Posterior cingulate gyrus (tissue), 11 donors: Measurements from ENCODE around the gene SIDT1.

ENCODE experiments used
- DNase-seq, 10 donors: peaks; one replicate each; pipeline versions ENCODE4 v3.0.0 to v3.0.0-alpha.2; 2020 to 2021; ENCODE audit warnings: mixed read lengths in 3 of 10
- intact Hi-C: fragments of 100-400 bp; cut with DNase I; formaldehyde crosslinking; loops from one replicate; pipeline ENCODE4 v1.15.1; 2023

The SIDT1 gene

DNA sequence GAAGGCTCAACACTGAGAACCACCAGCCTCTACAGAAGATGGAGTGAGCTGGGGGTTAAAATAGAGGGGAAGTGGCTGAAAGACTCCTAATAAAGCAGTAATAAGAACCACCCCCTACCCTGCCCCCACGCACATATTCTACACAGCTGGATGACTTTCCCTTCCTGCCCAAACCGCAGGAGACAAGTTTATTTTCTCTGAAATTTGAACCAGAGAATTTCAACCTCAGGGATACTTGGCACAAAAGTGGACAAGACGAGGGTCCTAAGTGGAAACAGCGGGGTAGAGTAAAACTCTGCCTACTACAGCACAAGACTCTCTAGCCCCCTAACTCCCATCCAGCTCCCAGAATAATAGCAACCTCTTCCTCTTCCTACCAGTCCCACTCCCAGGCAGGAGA lies 135.7 kb downstream of the SIDT1 start:
- intact Hi-C loops, result no loop called here
- DNase-seq, result no peak

DNA sequence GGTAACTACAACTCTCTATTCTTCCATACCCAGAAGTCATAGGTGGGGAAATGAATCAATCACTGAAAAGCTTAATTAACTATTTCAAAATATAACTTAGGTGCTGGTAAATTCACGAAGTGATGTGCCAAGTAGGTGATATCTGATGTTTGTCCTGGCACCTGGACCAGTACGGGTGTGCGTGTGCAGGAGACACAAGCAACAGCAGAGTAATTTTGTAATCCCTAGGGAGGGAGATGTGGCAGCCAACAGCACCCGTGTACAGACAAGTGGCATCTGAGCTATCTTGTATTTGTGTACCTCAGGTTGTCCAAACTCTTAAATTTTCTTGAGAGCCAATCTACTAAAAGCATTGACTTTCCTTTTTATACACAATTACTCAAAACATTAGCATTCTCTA lies 141.2 kb downstream of the SIDT1 start:
- DNase-seq, result no peak
- intact Hi-C loops, result no loop called here

DNA sequence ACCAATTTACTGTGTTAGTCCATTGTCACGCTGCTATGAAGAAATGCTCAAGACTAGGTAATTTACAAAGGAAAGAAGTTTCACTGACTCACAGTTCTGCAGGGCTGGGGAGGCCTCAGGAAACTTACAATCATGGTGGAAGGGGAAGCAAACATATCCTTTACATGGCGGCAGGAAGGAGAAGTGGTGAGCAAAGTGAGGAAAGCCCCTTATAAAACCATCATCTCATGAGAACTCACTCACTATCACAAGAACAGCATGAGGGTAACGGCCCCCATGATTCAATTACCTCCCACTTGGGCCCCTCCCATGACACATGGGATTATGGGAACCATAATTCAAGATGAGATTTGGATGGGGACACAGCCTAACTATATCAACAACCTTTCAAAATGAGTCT lies 143.9 kb downstream of the SIDT1 start:
- intact Hi-C loops, result no loop called here
- no peak for DNase-seq

DNA sequence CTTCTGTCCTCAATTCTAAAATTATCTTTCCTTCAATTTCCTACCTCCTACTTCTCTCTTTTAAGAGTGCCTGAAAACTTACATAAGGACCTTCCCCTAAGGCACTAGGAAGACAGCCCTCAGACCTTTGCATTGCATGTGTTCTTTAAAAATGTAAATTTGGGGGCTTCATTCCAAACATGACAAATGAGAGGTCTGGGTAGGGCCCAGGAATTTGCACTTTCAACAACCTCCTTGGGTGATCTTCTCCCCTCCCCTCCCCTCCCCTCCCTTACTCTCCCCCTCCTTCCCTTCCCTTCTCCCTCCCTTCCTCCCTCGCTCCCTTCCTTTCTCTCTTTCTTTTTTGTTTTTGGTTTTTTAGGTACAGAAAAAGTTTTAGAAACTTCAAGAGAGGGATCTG lies 145.4 kb downstream of the SIDT1 start:
- intact Hi-C loops, result no loop called here
- no peak for DNase-seq

DNA sequence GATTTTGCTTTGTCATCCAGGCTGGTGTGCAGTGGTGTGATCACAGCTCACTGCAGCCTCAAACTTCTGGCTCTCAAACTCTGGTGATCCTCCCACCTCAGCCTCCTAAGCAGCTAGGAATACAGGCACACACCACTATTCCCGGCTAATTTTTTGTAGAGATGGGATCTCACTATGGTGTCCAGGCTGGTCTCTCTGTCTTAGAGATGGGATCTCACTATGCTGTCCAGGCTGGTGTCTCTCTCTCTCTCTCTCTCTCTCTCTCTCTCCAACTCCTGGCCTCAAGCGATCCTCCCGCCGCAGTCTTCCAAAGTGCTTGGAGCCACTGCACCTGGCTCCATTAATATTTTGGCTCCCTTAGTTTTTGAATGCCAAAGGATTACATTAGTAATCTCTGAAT lies 146.4 kb downstream of the SIDT1 start:
- DNase-seq, result no peak
- intact Hi-C loops, result no loop called here
